GM19023 (cell line): ENCODE measurements around the gene EMP2.
"Not testable (repeated sequence)": the region's sequence is repeated elsewhere in the genome, so short reads cannot be mapped to it uniquely, and the experiment has no call there.

Experiments
- ATAC-seq: cut with Tn5 transposase; IDR thresholded peaks from one replicate; pipeline ENCODE4 v1.9.1; 2021; ENCODE audit warnings: mild to moderate bottlenecking, moderate library complexity; ENCODE audit not compliant: unreplicated experiment

Gene EMP2, protein sequence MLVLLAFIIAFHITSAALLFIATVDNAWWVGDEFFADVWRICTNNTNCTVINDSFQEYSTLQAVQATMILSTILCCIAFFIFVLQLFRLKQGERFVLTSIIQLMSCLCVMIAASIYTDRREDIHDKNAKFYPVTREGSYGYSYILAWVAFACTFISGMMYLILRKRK

DNA sequence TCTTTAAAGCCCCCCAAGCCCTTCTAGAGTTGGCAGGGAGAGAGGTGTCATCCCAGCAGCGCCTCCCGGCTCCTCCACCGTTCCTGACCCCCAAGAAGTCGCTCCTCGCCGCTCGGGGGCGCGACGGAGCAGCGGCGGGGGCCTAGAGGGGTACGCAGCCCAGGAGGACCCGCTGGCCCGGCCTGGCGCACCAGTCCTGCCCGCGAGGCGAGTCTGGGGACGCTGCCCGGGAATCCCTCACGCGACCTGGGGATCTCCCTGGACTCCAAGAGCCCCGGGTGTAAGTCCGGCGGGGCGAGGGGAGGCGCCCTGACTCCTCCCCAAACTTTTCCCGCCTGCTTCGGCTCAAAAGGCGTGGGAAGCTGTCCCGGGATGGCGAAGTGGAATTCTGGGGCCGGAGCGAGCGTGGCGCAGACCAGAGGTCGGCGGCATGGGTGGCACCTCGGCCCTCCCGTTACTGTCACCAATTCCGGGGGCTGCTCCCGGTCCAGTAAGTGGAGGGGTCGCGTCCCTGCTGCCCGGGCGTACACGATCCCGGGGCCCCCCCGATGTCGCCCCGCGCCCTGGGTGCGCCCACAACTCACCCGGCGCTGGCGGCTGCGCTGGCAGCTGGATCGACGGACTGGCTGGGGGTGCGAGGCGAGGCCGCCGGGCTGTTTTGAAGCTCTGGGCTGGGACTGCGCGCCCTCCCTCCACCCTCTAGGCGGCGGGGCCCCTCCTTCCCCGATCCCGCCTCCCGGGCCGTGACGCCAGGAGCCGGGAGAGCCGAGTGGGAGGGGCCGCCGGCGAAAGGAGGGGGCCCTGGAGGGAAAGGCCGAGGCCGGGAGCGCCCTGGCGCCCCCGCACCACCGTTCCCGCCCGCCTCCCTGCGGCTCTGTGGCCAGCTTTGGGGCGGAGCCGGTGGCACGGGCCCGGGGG, at the start of gene EMP2:
Gene EMP2 (minus strand): TSS at position 634 of the 918 bp plus-strand sequence. CDS start 32,981 bp downstream, outside the sequence.
- no peak for ATAC-seq

DNA sequence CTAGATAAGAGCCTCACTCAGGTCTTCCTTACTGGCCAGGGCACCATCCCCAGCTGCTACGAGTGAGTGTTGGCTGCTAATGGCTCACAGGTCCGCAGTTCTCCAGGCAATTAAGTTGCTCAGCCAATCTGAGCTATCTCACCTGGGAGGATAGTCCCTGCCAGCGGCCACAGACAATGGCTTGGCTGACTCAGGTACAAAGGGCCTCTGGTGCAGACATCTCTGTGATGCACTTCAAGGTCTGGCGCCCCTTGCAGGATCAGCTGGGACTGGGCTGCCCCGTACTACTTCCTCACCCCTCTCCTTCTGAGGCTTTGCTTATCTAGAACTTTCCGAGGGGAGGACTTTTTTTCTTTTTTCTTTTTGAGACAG, 49.2 kb upstream of the EMP2 start:
- no peak for ATAC-seq

DNA sequence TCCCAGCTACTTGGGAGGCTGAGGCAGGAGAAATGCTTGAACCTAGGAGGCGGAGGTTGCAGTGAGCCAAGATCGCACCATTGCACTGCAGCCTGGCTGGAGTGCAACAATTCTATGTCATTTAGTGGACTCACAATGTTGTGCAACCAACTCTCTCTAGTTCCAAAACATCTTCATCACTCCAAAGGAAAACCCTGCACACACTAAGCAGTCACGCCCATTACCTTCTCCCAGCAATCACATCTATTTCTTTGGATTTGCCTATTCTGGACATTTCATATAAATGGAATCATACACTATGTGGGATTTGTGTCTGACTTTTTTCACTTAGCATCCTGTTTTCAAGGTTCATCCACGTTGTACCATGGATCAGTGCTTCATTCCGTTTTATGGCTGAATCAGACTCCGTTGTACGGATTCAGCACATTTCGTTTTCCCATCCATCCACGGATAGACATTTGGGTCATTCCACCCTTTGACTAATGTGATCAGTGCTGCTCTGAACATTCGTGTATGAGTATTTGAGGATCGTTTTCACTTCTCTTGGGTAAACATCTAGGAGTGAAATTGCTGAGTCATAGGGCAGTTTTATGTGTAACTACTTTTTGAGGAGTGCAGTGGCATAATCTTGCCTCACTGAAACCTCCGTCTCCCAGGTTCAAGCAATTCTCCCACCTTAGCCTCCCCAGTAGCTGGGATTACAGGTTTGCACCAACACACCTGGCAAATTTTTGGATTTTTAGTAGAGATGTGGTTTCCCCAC, 45.4 kb upstream of the EMP2 start:
- ATAC-seq, result no peak

DNA sequence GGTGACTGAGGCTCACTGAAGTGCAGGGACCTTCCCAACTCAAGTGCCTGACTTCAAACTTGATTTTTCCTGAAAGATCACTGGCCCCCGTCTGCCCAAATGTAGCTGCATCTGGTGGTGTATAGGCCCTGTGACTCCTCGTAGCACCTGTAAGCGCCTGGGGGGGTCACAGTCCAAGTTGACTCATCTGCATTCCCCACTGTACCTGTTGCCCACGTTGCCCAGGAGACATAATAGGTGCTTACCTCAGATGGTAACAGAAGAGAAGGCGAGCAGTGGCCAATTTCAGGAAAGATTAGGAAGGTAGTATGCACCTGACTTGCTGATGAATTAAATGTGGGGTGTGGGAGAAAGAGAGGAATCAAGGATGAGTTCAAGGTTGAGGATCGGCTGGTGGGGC, 44.1 kb upstream of the EMP2 start:
- no peak for ATAC-seq

DNA sequence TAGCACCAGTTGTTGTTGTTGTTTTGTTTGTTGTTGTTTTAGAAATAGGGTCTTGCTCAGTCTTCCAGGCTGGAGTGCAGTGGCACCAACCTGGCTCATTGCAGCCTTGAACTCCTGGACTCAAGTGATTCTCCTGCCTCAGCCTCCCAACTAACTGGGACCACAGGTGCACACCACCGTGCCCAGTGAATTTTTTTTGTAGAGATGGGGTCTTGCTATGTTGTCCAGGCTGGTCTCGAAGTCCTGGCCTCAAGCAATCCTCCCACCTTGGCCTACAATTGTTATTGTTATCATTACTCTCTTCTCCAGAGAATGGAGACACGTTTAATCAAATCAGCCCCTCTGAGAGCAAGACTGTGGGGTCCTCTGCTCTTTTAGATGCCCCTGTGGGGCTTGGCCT, 42.7 kb upstream of the EMP2 start:
- no peak for ATAC-seq

DNA sequence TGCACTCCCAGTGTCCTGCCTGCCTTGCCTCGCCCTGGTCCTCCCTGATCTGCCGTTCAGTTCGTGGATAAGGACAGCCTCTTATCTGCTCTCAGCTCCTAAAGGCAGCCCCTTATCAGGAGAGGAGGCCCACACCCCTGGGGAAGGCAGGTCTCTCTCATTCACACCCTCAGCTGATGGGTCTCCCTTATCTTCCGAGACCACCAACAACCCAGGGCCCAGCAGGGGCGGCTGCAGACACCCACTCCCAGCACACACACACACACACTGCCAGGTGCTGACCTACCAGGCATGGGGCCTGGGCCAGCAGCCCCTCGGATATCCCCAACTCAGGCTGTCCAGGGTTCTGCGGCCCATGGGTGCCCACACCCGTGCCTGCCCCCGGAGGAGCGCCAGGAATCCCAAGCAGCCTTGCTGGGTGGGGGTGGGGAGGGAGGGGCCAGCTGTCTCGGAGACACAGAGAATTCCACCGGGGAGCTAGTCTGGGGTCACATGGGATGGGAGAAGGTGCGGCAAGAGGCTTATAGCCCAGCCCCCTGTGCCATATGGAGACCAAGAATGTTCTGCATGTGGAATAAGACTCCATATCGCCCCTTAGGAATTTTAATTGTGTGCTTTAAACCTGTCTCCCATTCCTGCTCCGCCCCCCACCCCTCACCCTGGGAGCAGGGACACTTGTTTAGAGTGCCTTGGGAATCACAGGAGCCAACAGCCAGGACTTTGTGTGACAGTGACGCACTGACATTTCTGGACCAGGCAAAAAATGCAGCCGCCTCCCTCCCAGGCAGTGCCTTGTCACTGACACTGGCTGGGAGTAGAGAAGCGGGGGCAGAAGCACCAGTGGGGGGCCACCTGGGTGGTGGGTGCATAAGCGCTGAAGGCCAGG, 41.9 kb upstream of the EMP2 start:
- ATAC-seq, result no peak

DNA sequence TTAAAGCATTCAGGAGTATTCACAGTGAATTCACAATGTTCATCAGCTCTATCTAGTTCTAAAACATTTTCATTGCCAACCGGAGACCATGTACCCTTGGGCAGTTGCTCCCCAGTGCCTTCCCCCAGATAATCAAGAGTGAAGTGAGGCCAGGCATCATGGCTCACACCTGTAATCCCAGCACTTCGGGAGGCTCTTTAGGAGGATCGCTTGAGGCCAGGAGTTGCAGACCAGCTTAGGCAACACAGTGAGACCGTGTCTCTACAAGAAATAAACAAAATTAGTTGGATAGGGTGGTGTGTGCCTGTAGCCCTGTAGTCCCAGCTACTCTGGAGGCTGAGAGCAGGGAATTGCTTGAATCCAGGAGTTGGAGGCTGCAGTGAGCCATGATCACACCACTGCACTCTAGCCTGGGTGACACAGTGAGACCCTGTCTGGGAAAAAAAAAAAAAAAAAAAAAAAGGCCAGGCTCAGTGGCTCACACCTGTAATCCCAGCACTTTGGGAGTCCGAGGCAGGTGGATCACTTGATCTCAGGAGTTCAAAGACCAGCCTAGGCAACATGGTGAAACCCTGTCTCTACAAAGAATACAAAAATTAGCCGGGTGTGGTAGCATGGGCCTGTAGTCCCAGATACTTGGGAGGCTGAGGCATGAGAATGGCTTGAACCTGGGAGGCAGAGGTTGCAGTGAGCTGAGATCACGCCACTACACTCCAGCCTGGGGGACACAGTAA, 41.0 kb upstream of the EMP2 start:
- not testable (repeated sequence) for ATAC-seq

DNA sequence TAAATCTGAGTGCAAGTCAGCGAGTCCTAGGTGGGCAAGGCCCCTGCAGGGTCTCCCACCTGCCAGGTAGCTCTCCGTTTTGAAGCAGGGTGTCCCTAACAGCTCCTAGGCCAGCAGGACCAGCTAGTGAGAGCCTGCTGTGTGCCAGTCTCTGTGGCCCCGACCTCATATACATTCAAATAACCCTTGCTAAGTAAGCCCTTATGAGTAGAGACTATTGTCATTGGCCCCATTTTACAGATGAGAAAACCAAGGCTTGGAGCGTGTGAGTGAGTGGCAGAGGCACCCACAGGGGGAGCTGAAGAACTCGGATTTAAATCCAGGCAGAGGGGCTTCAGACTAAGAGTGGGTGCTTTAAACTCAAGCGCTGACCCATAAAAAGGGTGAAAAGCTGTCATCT, 39.7 kb upstream of the EMP2 start:
- ATAC-seq, result no peak

DNA sequence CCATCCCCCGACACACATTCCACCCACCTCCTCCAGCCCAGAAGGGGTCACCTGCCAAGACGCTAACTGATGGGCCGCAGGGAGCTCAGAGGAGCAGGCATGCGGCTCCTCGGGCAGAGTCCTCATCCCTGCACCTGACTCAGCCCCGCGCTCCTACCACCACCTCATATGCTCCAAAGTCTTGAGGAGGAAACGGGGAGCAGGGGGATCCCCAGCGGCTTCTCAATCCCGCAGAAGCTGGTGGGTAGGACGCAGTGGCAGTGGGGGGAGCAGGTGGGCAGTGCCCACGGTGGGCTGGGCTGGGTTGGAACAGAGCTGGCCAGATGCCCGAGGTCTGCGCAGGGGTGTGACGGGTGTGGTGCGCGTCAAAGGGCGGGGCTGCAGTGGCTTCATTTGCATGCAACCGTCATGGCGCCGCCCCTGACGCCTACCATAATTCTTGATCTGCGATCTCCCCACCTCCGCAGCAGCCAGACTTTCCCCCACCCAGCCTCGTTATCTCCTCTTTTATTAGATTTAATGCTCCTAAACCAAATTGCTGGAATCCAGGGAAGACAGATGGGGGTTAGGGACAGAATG, 39.0 kb upstream of the EMP2 start:
- ATAC-seq, result no peak

DNA sequence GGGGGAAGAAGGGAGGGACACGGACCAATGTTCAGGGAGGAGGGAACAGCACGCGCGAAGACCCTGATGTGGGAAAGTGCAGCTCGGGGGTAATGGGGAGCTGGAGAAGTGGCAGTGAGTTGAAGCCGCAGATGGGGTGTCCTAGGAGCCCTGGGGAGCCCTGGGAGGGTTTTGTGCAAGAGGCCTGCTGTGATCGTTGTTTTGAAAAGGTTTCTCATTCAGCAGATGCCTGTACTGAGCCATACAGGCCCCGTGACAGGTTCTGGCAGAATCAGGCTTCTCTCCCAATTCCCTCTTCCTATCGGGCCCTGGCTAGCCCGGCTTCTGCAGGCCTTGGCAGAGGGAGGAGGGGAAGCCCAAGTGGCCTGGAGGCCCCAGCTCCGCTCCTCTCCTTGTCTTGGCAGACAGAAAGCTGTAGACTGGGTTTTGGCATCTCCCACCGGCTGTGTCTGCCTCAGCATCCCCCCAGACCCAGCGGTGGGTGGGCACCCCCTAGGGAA, 38.4 kb upstream of the EMP2 start:
- ATAC-seq, result no peak

DNA sequence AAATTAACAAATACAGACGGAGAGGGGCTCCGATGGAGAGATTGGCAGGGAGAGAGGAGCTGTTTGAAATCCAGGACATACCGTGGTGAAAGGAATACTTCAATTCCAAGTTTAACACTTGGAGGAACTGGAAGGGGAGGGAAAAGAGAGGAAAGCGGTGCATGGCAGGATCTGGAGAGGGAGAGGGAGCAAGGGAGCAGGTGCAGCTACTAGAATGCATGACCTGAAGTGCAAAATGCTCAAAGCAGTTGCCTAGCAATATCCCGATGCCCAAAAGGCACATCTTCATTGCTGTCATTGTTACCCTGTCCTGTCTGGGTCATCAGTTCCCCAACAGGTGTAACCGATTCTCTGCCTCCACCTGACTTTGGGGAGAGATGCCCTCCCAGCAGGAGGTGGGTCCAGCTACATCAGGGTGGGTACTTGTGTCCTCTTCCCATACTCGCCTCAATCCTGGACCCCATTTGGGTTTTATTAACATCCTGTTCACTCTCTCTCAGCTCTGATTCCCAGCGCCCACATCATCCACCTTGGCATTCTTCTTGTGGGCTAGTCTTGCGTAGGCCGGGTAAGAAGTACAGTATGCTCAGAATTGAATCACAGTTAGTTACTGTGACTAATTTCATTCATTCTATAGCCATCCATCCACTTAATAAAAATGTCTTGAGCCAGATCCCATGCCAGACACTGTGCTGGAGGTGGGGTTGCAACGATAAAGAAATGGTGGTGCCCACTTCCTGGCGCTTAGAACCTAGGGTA, 37.4 kb upstream of the EMP2 start:
- no peak for ATAC-seq

DNA sequence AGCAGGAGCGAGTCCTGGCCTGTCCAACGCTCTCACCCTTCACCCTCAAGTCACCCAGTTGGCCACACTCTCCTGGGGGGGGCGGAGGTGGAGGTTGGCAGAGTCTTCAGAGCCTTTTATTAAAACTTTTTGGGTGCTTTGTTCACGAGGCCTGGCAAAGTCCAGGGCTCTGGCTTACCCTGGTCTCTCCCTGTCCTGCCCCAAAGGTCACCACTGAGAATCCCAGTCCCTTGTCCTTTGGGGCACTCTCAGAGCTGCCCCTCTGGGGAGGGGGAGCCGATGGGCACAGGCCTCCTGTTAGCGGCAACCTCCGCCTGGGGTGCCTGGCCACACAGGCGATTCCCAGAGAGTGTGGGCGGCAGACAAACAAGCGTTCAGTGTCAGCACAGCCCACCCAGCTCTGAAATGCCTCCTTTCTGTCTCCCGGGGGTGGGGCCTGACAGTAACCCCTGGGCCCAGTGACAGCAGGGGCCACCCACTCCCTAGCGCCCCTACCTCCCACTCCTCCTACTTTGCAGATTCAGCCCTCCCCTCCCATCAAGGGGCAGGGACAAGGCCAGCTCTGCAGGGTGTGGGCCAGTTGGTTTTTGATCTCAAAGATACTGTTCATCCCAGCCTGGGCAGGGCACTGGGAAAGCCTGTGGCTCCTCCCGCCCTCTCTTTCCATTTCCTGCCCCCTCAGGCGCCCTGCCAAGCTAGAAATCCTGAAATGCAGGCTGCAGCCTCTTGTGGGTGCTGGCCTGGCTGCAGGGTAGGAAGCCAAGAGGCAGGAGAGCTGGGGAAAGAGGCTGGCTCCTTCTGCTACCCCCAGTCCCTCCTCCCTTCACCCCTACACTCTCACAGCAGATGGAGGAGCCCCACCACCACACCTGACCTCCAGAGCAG, 36.6 kb upstream of the EMP2 start:
- ATAC-seq, result no peak

DNA sequence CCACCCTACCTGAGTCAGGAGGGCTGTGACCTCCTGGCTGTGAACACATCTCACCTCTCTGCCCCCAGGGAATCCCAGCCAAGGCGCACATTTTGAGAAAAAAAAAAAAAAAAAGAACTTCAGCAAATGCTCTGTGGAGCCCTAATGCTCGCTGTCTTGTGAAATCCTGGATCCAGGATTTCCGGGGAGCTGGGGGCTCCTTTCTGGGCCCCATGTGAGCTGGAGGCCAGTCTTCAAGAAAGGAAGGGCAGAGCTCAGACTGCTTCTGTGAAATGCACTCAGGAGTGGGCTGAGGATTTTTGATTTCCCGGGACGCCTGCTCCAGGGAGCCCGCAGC, 36.0 kb upstream of the EMP2 start:
- no peak for ATAC-seq

DNA sequence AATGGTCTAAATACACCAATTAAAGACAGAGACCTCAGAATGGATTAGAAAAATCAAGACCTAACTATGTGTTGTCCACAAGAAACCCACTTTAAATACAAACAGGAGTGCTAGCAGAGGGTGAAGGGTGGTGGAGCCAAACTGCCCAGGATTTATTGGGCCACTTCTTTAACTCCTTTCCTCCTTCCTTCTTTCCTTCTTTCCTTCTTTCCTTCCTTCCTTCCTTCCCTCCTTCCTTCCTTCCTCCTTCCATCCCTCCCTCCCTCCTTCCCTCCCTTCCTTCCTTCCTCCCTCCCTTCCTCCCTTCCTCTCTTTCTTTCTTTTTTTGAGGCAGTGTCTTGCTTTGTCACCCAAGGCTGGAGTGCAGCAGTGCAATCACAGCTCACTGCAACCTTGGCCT, 34.3 kb upstream of the EMP2 start:
- ATAC-seq, result no peak

DNA sequence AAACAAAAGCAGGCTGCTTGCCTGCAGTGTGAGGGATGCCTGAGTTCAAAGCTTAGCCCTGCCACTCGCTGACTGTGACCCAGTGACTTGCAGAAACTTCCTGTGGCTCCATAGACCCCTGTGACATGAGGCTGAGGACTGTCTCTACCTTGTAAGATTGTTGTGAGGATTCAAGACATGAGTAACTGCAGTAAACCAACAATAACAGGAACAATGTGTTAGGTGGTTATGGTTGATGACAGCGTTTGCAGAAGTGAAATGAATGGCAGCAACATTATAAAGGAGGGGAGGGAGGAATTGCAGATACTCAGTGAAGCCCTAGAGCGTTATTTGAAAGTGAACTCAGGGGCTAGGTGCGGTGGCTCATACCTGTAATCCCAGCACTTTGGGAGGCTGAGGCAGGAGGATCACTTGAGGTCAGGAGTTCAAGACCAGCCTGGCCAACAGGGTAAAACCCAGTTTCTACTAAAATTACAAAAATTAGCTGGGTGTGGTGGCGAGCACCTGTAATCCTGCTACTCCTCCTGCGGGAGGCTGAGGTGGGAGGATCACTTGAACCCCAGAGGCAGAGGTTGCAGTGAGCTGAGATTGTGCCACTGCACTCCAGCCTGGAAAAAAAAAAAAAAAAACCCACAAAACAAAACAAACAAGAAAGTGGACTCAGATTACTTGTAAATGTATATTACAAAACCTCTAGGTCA, 33.5 kb upstream of the EMP2 start:
- no peak for ATAC-seq

DNA sequence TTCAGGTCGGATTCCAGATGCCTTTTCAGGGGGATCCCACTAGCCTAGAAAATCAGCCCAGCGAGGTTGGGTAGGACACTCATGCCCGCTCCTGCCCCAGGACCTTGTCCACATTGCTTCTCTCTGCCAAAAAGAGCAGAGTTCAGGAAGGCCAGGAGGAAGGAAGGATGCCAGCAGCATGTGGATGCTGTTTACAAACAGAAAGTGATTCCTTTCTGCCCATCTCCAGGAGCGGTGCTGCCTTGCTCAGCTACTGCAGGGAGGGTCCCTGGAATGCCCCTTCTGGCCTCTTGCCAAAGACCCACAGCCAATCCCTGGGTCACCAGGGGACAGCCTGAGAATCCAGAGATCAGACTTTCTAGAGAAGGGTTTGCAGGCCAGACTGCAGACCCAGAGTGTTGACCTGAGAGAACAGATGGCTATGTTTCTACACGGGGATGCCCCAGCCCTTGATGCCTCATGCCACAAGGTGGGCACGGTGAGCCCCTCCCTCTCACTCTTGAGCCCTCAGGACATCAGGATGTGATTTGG, 32.3 kb upstream of the EMP2 start:
- no peak for ATAC-seq

DNA sequence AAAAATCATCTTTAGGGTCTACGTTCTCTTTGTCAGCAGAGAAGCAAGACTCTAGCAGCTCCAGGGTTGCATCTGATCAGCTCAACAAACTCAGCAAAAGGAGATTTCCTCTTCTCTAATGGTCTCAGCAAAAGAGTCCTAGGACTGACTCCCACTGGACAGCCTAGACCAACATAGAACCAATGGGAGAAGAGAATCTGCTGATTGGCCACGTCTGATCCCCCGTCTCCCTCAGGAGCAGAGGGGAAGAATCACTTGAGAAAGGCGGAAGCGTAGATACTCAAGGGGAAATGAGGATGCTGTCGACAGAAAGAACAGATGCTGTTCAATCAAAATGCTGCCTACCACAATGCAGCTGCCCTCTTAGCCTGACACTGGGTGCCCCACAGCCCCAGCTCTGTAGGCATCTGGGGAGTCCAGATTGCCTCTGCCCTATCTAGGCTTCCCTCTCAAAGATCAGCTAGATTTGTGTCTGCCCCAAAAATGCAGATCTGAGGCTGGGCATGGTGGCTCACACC, 31.5 kb upstream of the EMP2 start:
- ATAC-seq, result no peak
